Measurements from ENCODE around the gene CFAP157. TPM values are rescaled to one million over a fixed set of nuclear protein-coding genes. Genes with fewer than 3 reads are reported as not detected.
"Not testable (repeated sequence)": the region's sequence is repeated elsewhere in the genome, so short reads cannot be mapped to it uniquely, and the experiment has no call there.

CFAP157 gene
- total and polyA plus RNA-seq, 2 donors (not counting 1 experiment from before 2014, with no cell fraction given): under 0.01 TPM; not detected in 1

DNA sequence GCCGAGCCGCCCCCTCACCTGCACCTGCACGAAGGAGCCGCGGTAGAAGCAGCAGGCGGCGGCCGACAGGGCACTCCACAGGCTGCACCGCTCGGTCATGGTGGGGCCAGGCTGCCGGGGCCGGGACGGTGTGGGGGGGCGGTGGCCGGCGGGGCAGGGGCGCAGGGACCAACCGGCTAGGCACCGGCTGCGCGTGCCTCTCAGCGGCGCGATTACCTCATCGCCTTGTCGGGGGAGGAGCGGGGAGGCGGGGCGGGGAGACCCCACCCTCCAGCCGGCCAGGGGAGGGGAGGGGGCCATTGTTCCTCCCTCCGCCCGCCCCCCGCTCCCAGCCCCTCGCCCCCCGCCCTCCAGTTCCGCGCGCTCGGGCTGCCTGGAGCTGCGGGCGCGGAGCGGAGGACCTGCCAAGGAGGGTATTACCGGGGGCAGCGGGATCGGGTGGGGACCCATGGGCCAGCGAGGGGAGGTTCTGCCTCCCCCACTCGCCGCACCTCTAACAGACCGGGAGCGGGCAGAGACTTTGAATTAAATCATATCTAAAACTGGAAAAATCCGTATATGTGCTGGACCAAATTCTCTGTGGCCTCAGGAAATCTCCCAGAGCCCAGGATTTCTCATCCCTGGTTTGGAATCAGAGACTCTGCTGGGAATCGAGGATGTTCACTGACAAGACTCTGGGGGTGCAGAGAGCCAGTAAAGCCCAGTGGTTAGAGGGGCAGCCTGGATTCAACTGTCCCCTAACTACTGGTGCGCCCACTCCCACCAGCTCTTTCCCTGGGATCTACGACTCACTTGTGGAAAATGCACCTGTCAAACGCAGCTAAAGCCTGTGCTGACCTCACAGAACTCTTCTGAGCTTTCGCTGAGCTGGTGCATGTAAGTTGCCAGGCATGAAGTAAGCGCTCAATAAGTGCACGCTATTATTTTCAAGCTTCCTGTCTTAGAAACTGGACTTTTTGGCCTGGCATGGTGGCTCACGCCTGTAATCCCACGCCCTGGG, 48.6 kb downstream of the CFAP157 start:
- Histone ChIP-seq H4K20me1 (ENCODE audit: control insufficient read depth, extremely low read depth, insufficient read depth, low read length) (peaks cover 2% of the 10 kb centered on the region), H3K79me2 (ENCODE audit: control insufficient read depth, insufficient read depth, low read length) (no peaks in the 10 kb centered on the region), H3K9ac (ENCODE audit: insufficient read depth, low read length) (no peak overlapping the region), H3K4me1 (ENCODE audit: control insufficient read depth, extremely low read depth, insufficient read depth, low read length) (no peaks in the 10 kb centered on the region), H3K4me2 (ENCODE audit: extremely low read depth, insufficient read depth, low read length) (no peak overlapping the region), H3K27me3 (ENCODE audit: control insufficient read depth, insufficient read depth, low read length) (peaks cover 33% of the 10 kb centered on the region), H3K9me3 (ENCODE audit: control insufficient read depth, insufficient read depth, low read depth, low read length) (no peaks in the 10 kb centered on the region), H3K36me3 (ENCODE audit: control insufficient read depth, insufficient read depth, low read length) (no peaks in the 10 kb centered on the region), H3K4me3 (replicated peaks in 1 of 4; ENCODE audit: control extremely low read depth in 1 of 4, insufficient read depth in 1 of 4, low read depth in 3 of 4, low read length in 4 of 4) (no peak overlapping the region), H3K27ac (ENCODE audit: insufficient read depth, low read length) (no peak overlapping the region), H2AFZ (ENCODE audit: low read length) (no peak overlapping the region)
- no peak for DNase-seq (ENCODE audit: low read depth in 2 of 2)
- peak; percentile 70 for TF ChIP-seq EZH2 (IDR thresholded peaks at IDR 0.05; ENCODE audit: low read length, missing control alignments)
- TF ChIP-seq, protein P1, sequence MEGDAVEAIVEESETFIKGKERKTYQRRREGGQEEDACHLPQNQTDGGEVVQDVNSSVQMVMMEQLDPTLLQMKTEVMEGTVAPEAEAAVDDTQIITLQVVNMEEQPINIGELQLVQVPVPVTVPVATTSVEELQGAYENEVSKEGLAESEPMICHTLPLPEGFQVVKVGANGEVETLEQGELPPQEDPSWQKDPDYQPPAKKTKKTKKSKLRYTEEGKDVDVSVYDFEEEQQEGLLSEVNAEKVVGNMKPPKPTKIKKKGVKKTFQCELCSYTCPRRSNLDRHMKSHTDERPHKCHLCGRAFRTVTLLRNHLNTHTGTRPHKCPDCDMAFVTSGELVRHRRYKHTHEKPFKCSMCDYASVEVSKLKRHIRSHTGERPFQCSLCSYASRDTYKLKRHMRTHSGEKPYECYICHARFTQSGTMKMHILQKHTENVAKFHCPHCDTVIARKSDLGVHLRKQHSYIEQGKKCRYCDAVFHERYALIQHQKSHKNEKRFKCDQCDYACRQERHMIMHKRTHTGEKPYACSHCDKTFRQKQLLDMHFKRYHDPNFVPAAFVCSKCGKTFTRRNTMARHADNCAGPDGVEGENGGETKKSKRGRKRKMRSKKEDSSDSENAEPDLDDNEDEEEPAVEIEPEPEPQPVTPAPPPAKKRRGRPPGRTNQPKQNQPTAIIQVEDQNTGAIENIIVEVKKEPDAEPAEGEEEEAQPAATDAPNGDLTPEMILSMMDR (conservative IDR thresholded peaks at IDR 0.05 in 1 of 2, IDR thresholded peaks at IDR 0.05 in 1 of 2; ENCODE audit: low read depth in 1 of 2, low read length in 2 of 2): no peak

DNA sequence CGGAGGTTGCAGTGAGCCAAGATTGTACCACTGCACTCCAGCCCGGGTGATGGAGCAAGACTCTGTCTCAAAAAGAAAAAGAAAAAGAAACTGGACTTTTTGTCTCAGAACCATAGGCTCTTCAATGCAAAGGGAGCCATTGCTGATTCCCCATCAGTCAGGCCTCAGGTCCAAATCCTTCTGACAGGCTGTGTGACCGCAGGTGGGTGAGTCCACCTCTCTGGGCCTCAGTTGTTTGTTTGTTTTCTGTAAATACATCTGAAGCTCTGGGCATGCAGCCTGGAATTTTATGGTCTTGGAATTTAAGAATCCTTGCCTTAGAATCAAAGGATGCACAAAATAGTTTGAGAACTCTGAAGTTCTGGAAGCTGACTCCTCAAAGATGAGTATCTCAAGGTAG, 49.4 kb downstream of the CFAP157 start:
- Histone ChIP-seq H2AFZ (ENCODE audit: low read length) (no peak overlapping the region), H3K9me3 (ENCODE audit: control insufficient read depth, insufficient read depth, low read depth, low read length) (no peaks in the 10 kb centered on the region), H3K9ac (ENCODE audit: insufficient read depth, low read length) (no peak overlapping the region), H3K4me1 (ENCODE audit: control insufficient read depth, extremely low read depth, insufficient read depth, low read length) (no peaks in the 10 kb centered on the region), H3K27ac (ENCODE audit: insufficient read depth, low read length) (no peak overlapping the region), H4K20me1 (ENCODE audit: control insufficient read depth, extremely low read depth, insufficient read depth, low read length) (peaks cover 1% of the 10 kb centered on the region), H3K36me3 (ENCODE audit: control insufficient read depth, insufficient read depth, low read length) (no peaks in the 10 kb centered on the region), H3K27me3 (ENCODE audit: control insufficient read depth, insufficient read depth, low read length) (peaks cover 35% of the 10 kb centered on the region), H3K79me2 (ENCODE audit: control insufficient read depth, insufficient read depth, low read length) (no peaks in the 10 kb centered on the region), H3K4me3 (replicated peaks in 1 of 4; ENCODE audit: control extremely low read depth in 1 of 4, insufficient read depth in 1 of 4, low read depth in 3 of 4, low read length in 4 of 4) (no peak overlapping the region), H3K4me2 (ENCODE audit: extremely low read depth, insufficient read depth, low read length) (no peak overlapping the region)
- no peak for DNase-seq (ENCODE audit: low read depth in 2 of 2)
- TF ChIP-seq, protein P1 (conservative IDR thresholded peaks at IDR 0.05 in 1 of 2, IDR thresholded peaks at IDR 0.05 in 1 of 2; ENCODE audit: low read depth in 1 of 2, low read length in 2 of 2): no peak
- TF ChIP-seq EZH2 (IDR thresholded peaks at IDR 0.05; ENCODE audit: low read length, missing control alignments): no peak

GRCh38 chr9:127756776-127757175, 50.0 kb downstream of the CFAP157 start:
- H3K27ac ChIP-seq (ENCODE audit: insufficient read depth, low read length); H3K4me2 ChIP-seq (ENCODE audit: extremely low read depth, insufficient read depth, low read length); H3K9me3 ChIP-seq (ENCODE audit: control insufficient read depth, insufficient read depth, low read depth, low read length); H3K4me1 ChIP-seq (ENCODE audit: control insufficient read depth, extremely low read depth, insufficient read depth, low read length); H2AFZ ChIP-seq (ENCODE audit: low read length); H3K9ac ChIP-seq (ENCODE audit: insufficient read depth, low read length); H3K4me3 ChIP-seq (replicated peaks in 1 of 4; ENCODE audit: control extremely low read depth in 1 of 4, insufficient read depth in 1 of 4, low read depth in 3 of 4, low read length in 4 of 4); H3K79me2 ChIP-seq (ENCODE audit: control insufficient read depth, insufficient read depth, low read length); DNase-seq (ENCODE audit: low read depth in 2 of 2); H4K20me1 ChIP-seq (ENCODE audit: control insufficient read depth, extremely low read depth, insufficient read depth, low read length); H3K36me3 ChIP-seq (ENCODE audit: control insufficient read depth, insufficient read depth, low read length): not testable (repeated sequence)
- H3K27me3 ChIP-seq (ENCODE audit: control insufficient read depth, insufficient read depth, low read length): peaks cover 32% of the 10 kb centered on the region

Data from fibroblast of lung (primary cell).